Endothelial cell of umbilical vein (primary cell): ENCODE measurements around the gene FEZF1. TPM values are rescaled to one million over a fixed set of nuclear protein-coding genes. Genes with fewer than 3 reads are reported as not detected.
A peak's percentile ranks its signal among the peaks of the same experiment; 100 is the strongest.

Experiments used
- BruUV-seq: library from RNA; stranded (reverse); fragments of 400-500 nt; replicated peaks from 2 replicates; lab custom pipeline; 2021; lab: Mats Ljungman, UMichigan
- CTCF ChIA-PET: fragments of 300-600, 350-600 bp; sonication (Branson Sonifier 250); formaldehyde crosslinking; loops from one replicate; lab custom pipeline; 2021; ENCODE audit warnings: antibody characterized with exemption, inconsistent platforms; lab: Charles Lee
- POLR2A ChIA-PET: fragments of 300-600, 350-600 bp; sonication (Branson Sonifier 250); formaldehyde crosslinking; loops from one replicate; lab custom pipeline; 2021; ENCODE audit warnings: antibody characterized with exemption, inconsistent platforms; lab: Charles Lee
- DNase-seq: peaks from one replicate; pipeline ENCODE4 v3.0.0-alpha.2; 2011; ENCODE audit warnings: low read depth, low spot score
- FAIRE-seq: peaks from 2 replicates; lab custom pipeline; 2011; peaks lifted over from hg19 to GRCh38; lab: Jason Lieb, UNC
- H2AFZ ChIP-seq: 2 replicates; pipeline ENCODE4 v1.6.0; 2012; ENCODE audit warnings: low read depth, low read length, control low read depth, inconsistent platforms
- H3K27ac ChIP-seq: 2 replicates; pipeline ENCODE4 v1.5.1; 2011; ENCODE audit warnings: low read depth, mild to moderate bottlenecking, control low read depth, low read length, moderate library complexity; ENCODE audit not compliant: insufficient read depth
- H3K27me3 ChIP-seq, 2 experiments: 2 replicates each; pipeline versions ENCODE4 v1.6.0 to v1.6.1; 2011; ENCODE audit warnings: low read length in 2 of 2, mixed read lengths in 1 of 2; ENCODE audit not compliant: control insufficient read depth in 2 of 2, insufficient read depth in 2 of 2
- H3K36me3 ChIP-seq, 2 experiments: 2 replicates in 1 of 2; 3 replicates in 1 of 2; pipeline ENCODE4 v1.5.1; 2011; ENCODE audit warnings: low read length in 2 of 2, mild to moderate bottlenecking in 1 of 2, moderate library complexity in 1 of 2; ENCODE audit not compliant: control insufficient read depth in 2 of 2, insufficient read depth in 2 of 2; ENCODE audit errors: extremely low read depth in 1 of 2
- H3K4me1 ChIP-seq: 3 replicates; pipeline ENCODE4 v1.5.1; 2011; ENCODE audit warnings: mild to moderate bottlenecking, low read length; ENCODE audit not compliant: control insufficient read depth, insufficient read depth; ENCODE audit errors: extremely low read depth
- H3K4me2 ChIP-seq: 2 replicates; pipeline ENCODE4 v1.6.1; 2011; ENCODE audit warnings: low read length, control low read depth, mixed read lengths; ENCODE audit not compliant: insufficient read depth
- H3K4me3 ChIP-seq, 3 experiments: fragments of 200-600 bp in 1 of 3; sonication (generic), shearing (Covaris generic) in 1 of 3; replicated peaks in 1 of 3; 2 replicates each; pipeline ENCODE4 v1.5.1; 2011 to 2016; ENCODE audit warnings: control low read depth in 3 of 3, low read length in 3 of 3, mild to moderate bottlenecking in 2 of 3, inconsistent platforms in 1 of 3, low read depth in 1 of 3, moderate library complexity in 1 of 3; ENCODE audit not compliant: insufficient read depth in 1 of 3
- H3K79me2 ChIP-seq: 2 replicates; pipeline ENCODE4 v1.6.0; 2012; ENCODE audit warnings: low read length, inconsistent platforms; ENCODE audit not compliant: control insufficient read depth, insufficient read depth
- H3K9ac ChIP-seq: replicated peaks from 2 replicates; pipeline ENCODE3; 2011; ENCODE audit warnings: low read length, control low read depth; ENCODE audit not compliant: insufficient read depth; ENCODE audit errors: extremely low read depth
- H3K9me1 ChIP-seq: replicated peaks from 3 replicates; pipeline ENCODE4 v1.6.0; 2011; ENCODE audit warnings: mild to moderate bottlenecking, low read length; ENCODE audit not compliant: control insufficient read depth, insufficient read depth; ENCODE audit errors: extremely low read depth
- H3K9me3 ChIP-seq: replicated peaks from 2 replicates; pipeline ENCODE4 v1.5.1; 2012; ENCODE audit warnings: low read length, inconsistent platforms; ENCODE audit not compliant: control insufficient read depth, insufficient read depth
- H4K20me1 ChIP-seq: replicated peaks from 2 replicates; pipeline ENCODE3; 2011; ENCODE audit warnings: mild to moderate bottlenecking, low read length; ENCODE audit not compliant: control insufficient read depth, insufficient read depth; ENCODE audit errors: extremely low read depth
- EZH2 ChIP-seq: IDR thresholded peaks from 2 replicates; pipeline ENCODE4 v1.6.1; 2012; ENCODE audit warnings: borderline replicate concordance, low read depth, mild to moderate bottlenecking, moderate library complexity, low read length, inconsistent platforms; ENCODE audit not compliant: severe bottlenecking
- FOS ChIP-seq: IDR thresholded peaks from 2 replicates; pipeline ENCODE4 v1.6.1; 2011; ENCODE audit warnings: mild to moderate bottlenecking, low read length, moderate library complexity, borderline replicate concordance; ENCODE audit not compliant: insufficient read depth
- GATA2 ChIP-seq: IDR thresholded peaks from 2 replicates; pipeline ENCODE4 v1.7.0; 2011; ENCODE audit warnings: low read depth, mild to moderate bottlenecking, moderate library complexity, mixed read lengths, low read length; ENCODE audit not compliant: insufficient read length, insufficient read depth
- POLR2A ChIP-seq: IDR thresholded peaks from 2 replicates; pipeline ENCODE4 v1.6.1; 2012; ENCODE audit warnings: low read depth, mild to moderate bottlenecking, control low read depth, low read length
- POLR2AphosphoS5 ChIP-seq: IDR thresholded peaks from 2 replicates; pipeline ENCODE4 v1.6.1; 2012; ENCODE audit warnings: low read depth, mild to moderate bottlenecking, control low read depth, low read length, moderate library complexity; ENCODE audit not compliant: insufficient read depth
- dilution Hi-C: fragments of 300-500 bp; cut with MboI; formaldehyde crosslinking; loops from one replicate; pipeline ENCODE4 v1.15.0; 2019; ENCODE audit warnings: low sequenced_read_pairs; ENCODE audit not compliant: extremely low pct_ligation_motif_present
- intact Hi-C: fragments of 100-400 bp; cut with micrococcal nuclease; formaldehyde crosslinking; loops from one replicate; pipeline ENCODE4 v1.10.0; 2022
- polyA plus RNA-seq, 4 experiments: library from polyadenylated mRNA; depleted of rRNA in 3 of 4; stranded (reverse) in 3 of 4; unstranded in 1 of 4; fragments of >200 nt; gene quantifications; 2 replicates each; pipeline versions ENCODE4 v1.2.1 to v1.2.3, GENCODE V29; 2011 to 2012; ENCODE audit warnings: missing spikeins in 1 of 4
- total RNA-seq: library from RNA; stranded (reverse); gene quantifications from 2 replicates; pipeline ENCODE4 v1.2.3, GENCODE V29; 2021

The FEZF1 gene
- total and polyA plus RNA-seq, 2 donors (not counting 3 experiments of a cell fraction or from before 2014, with no cell fraction given), result not detected

DNA sequence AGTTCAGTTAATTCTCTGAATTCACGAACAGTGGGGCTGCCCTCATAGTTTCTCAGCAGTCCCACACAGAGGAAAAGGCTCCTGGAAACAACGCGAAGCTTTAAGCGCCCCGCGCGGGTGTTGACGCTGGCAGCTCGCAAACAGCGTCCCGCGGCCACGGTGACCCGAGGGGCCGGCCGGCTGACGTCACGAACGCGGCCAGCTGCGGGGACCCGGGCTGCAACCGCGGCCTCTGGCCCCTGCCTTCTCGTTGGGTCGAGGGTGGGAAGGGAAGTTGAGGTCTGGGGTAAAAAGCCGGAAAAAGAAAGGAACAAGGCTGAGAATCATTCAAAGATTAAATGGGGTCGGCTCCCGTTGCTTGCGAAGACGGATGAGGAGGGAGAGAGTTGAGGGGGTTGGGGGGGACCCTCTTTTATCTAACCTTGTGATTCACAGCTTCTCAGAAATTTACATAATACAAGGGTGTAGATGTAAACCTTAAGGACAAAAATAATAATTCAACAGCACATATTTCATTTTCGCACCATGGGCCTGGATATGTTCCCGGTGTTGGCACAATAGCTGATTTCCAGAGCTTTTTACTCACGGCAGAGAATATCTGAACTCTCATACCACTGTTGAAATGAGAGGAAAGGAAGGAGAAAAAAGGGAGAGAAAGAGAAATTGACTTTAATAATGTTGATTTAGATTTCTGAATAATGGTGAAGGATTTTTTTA lies 7.3 kb upstream of the FEZF1 start:
- BruUV-seq, result no TSS peak
- DNase-seq, result no peak
- FAIRE-seq, result no peak

GRCh38 chr7:122311050-122311700 lies 6.6 kb upstream of the FEZF1 start:
- DNase-seq (no peak), FAIRE-seq (no peak)
- Histone ChIP-seq H3K9me3 (no peaks in the 10 kb centered on the region), H3K36me3 (no peaks in the 10 kb centered on the region), H3K4me1 (peaks cover 9% of the 10 kb centered on the region), H3K79me2 (no peaks in the 10 kb centered on the region), H3K27me3 (peaks cover 85 to 100% of the 10 kb centered on the region in 2 experiments), H3K9me1 (no peaks in the 10 kb centered on the region), H3K27ac (no peak overlapping the region), H3K4me3 (no peak overlapping the region), H3K4me2 (peak overlapping the region; percentile 34), H2AFZ (no peak overlapping the region), H3K9ac (no peak overlapping the region), H4K20me1 (no peaks in the 10 kb centered on the region)
- intact Hi-C loops, result loop anchor here (5.0 kb wide), 1 partner anchor 169 kb away; the partner anchor contains the start of gene AASS
- no peak for TF ChIP-seq POLR2A
- no peak for TF ChIP-seq GATA2
- TF ChIP-seq EZH2, result no peak
- TF ChIP-seq POLR2AphosphoS5, result no peak
- dilution Hi-C loops, result no loop called here
- POLR2A ChIA-PET, result no interaction called here
- CTCF ChIA-PET, result interaction anchor here (1.0 kb wide), 1 partner anchor 218 kb away, joined by 3 read pairs; no protein-coding TSS in a partner anchor
- no TSS peak for BruUV-seq

More for the DNA sequence above, 7.3 kb upstream of the FEZF1 start:
- Histone ChIP-seq H4K20me1 (no peaks in the 10 kb centered on the region), H3K4me3 (peak overlapping the region in 1 of 3 experiments; percentile 18), H3K36me3 (no peaks in the 10 kb centered on the region), H3K9me3 (no peaks in the 10 kb centered on the region), H3K27ac (no peak overlapping the region), H3K9me1 (no peaks in the 10 kb centered on the region), H3K4me1 (peaks cover 14% of the 10 kb centered on the region), H2AFZ (no peak overlapping the region), H3K27me3 (peaks cover 82 to 100% of the 10 kb centered on the region in 2 experiments), H3K9ac (no peak overlapping the region), H3K4me2 (peak overlapping the region; percentile 34), H3K79me2 (no peaks in the 10 kb centered on the region)
- dilution Hi-C loops (no loop called here), intact Hi-C loops (loop anchor here (1.0 to 5.0 kb wide), 2 partner anchors 8 to 170 kb away; partner anchors contain the start of genes AASS and FEZF1)
- no peak for TF ChIP-seq FOS
- peak; percentile 60 for TF ChIP-seq EZH2
- CTCF ChIA-PET, result interaction anchor here (1.0 kb wide), 1 partner anchor 219 kb away, joined by 3 read pairs; no protein-coding TSS in a partner anchor
- POLR2A ChIA-PET, result no interaction called here
